ENCODE measurements around the gene EMILIN3. TPM values are rescaled to one million over a fixed set of nuclear protein-coding genes. Genes with fewer than 3 reads are reported as not detected.

EMILIN3 gene, protein sequence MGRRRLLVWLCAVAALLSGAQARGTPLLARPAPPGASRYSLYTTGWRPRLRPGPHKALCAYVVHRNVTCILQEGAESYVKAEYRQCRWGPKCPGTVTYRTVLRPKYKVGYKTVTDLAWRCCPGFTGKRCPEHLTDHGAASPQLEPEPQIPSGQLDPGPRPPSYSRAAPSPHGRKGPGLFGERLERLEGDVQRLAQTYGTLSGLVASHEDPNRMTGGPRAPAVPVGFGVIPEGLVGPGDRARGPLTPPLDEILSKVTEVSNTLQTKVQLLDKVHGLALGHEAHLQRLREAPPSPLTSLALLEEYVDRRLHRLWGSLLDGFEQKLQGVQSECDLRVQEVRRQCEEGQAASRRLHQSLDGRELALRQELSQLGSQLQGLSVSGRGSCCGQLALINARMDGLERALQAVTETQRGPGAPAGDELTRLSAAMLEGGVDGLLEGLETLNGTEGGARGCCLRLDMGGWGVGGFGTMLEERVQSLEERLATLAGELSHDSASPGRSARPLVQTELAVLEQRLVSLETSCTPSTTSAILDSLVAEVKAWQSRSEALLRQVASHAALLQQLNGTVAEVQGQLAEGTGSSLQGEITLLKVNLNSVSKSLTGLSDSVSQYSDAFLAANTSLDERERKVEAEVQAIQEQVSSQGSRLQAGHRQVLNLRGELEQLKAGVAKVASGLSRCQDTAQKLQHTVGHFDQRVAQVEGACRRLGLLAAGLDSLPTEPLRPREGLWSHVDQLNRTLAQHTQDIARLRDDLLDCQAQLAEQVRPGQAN
- under 0.01 and 0.09 TPM in 2 replicates for total RNA-seq

DNA sequence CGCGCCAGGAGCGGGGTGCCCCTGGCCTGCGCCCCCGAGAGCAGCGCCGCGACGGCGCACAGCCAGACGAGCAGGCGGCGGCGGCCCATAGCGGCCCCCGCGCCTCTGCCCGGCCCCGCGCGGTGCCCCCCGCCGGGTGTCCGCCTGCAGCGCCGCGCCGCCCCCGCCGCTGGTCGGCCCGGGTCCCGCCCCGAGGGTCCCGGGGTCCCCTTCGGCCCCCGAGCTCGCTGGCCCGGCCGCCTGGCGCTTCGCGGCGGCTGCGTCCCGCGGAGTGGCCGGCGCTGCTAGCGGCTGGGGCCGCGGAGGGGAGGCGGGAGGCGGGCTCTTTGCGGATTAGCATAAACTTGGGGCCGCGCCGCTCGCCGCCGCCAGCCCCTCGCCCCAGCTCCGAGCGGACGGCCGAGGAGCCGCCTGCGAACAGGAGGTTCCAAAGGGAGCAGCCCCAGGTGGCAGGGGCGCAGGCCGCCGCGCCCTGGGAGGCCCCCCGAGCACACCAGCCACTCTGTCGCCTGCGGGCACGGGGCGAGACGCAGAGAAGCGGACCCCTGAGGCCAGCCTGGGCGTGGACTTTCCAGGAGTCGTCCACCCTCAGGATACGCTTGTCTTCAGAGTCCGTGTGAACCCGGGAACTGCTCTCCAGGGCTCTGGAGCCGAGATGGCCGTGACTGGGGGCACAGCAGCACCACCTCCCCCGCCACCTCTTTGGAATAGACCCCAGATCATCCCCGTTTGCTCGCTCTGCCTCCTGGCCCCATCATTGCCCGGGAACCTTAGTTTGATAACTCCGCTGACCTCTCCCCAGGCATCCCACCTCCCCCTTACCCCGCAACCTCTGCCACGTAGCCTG lies at the start of gene EMILIN3:
Gene EMILIN3, minus strand, starts transcription at position 273 of the 847 bp plus-strand sequence. Its CDS starts 184 bp downstream, at position 89.
- no peak for DNase-seq

DNA sequence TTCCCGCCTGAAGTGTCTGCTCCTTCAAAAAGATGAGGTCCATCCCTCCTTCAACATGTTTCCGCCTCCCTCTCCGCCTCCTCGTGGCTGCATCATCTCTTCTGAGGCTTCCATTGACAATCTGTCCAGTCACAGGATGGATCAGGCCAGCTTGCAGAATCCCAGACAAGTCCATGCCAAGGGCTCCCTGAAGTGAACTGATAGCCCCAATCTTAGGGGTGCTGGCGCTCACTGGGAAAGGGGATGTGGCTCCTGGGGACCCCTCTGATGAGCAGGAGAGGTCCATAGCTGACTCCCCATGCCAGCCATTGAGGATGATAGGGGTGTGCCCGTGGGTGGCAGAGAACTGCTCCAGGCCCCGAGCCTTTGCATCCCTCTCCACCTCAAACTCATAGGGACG lies 48.6 kb upstream of the EMILIN3 start:
- no peak for DNase-seq

DNA sequence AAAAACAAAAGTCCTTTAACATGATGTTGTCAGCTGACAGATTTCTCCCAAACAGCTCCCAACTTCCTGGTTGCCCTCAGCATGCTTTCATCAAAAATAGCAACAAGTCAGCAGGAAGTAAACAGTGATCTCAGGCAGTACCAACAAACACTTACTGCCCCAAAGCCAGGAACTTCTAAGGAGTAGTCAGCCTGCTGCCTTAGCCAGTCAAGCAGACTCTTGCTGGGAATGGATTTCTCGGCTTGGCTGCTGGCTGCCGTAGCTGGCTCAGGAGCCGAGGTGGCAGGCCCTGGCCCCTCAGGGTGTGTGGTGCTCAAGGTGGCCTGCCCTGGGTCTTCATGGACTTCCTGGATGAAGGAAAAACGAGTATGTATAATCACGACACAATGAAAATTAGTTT lies 46.6 kb upstream of the EMILIN3 start:
- DNase-seq, result peak; percentile 10

DNA sequence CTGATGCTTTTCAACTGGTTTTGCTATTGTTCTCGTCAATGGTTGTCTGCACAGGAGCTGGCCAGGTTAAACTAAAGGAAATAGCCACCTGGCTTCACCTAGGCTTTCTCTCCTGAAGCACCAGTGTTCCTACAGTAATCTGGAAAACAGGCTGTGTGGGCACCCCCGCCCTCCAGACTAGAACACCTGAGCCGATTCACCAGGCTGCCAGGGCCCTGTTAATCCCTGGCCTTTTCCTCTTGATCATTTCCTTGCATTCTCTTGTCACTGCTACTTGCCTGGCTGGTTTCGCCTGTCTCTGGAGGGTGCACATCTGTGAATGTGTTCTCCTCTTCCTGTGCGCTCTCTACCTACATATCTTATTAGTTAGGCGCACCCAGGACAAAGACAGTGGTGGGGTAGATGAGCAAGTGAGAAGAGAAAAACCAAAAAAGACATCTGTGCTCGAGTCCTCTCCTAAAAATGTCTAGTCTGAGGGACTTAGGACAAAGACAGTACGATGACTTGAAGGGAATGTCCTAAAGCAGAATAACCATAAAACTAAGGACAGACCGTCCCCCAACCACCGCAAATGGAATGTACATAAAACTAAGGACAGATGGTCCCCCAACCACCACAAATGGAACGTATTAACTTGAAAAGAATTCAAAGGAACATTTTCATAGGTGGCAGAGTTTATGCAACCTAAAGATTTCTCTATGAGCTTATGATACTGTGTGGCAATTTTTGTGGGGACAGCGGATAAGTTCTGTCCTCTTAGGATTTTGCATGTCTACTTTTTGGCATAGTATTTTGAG lies 45.9 kb upstream of the EMILIN3 start:
- DNase-seq, result no peak

DNA sequence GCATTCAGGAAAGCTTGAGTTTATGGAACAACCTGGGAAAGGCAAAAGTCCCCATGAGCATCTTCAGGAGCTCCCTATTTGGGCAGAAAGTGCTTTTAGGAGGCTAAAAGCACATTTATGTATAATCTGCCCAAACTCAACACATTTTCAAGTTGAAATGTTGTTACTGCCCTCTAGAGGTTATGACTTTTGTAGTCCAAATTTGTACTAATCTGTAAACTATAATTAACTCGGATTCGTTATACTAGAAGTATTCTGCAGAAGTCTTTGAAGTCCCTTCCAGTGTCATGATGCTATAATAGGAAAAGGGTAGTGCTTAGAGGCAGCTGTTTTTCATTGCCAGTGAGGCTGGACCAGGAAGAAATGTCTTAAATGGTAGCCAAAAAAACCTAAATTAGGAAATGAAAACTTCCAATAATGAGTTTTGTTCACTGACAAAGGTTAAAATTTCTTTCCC lies 44.8 kb upstream of the EMILIN3 start:
- peak; percentile 62 for DNase-seq

DNA sequence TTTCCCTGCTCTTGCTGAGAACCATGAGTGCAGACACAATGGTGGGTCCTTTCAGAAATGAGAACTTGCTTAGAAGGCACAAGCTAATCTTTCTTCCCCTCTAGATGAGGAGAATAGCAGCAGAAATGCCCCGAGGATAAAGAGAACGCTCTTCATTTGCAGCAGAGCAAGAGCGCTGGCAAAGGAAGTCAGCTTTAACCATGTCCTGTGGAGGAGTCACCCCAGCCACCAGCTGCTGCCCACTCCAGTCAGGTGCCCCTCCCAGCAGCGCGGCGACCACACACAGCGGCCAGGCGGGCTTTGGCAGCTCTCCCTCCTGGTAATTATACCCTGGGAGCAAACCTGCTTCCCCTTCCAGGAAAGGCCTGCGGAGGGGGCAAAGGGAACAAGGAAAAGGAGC lies 42.4 kb upstream of the EMILIN3 start:
- peak; percentile 42 for DNase-seq

DNA sequence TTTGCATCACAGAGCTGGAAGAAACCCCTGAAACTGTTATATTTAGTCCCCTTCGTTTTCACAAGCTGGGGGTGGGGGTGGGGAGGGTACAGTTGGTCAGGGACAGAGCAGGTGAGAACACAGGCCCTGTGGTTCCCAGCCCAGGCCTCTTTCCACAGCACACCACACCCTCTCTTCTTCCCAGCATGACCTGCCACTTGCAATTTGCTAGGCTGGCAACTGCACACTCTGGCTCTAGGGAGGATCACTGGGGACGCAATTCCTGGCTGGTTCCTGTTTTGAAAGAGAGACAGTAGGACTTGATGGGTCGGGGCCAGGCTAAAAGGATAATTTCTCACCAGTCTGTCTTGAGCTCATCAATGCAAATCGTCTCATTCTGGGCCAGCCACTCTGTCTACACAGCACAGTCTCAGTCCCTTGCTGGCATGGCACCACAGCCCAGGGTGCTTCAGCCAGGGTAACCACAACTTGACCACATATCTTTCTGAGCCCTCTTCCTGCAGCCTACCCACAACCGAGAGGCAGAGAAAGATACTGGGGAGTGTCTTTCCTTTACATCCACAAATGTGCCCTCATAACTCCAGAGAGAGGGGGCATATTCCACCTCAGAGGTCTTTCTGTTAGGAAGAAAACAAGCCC lies 41.7 kb upstream of the EMILIN3 start:
- DNase-seq, result no peak

DNA sequence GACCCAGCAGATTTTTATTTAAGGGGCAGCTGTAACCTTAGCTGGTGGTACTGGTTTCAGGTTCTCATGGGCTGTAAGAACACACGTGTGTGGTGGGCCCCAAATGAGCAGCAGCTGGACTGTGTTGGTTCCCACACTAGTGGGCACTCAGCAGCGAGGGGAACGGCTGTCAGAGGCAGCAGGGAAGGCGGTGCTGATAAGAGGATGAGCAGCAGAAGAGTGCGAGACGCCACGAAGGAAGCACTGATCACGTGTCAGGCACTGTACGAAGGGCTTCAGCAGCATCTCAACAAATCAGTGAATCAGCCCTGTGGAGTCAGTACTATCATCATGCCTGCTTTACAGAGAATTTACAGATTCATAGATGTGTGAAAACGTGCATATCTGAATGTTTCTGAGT lies 41.0 kb upstream of the EMILIN3 start:
- DNase-seq, result no peak

DNA sequence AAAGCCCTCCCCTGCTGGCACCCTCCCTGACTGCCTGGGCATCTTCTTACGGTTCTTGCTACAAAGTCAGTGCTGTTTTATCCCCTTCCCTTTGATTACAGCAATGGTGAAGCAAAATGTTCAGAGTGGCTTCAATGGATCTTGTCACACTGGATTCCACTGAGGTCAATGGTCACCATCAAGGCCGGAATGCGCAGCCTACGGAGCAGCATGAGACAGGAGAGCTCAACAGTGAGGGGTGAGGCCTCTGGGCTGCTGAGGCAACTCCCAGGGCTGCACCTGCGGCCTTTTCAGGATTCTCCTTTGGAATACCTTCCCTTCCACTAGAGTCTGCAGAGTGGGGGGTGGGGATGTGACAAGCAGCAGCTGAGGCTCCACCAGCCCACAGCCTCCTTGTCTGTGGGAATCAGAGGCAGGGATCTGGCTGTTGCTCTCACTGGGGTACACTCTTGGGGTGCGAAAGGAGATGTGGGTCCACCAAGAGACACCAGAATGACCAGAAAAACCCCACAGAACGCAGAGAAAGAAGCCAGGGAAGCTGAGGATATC lies 40.4 kb upstream of the EMILIN3 start:
- DNase-seq, result no peak

DNA sequence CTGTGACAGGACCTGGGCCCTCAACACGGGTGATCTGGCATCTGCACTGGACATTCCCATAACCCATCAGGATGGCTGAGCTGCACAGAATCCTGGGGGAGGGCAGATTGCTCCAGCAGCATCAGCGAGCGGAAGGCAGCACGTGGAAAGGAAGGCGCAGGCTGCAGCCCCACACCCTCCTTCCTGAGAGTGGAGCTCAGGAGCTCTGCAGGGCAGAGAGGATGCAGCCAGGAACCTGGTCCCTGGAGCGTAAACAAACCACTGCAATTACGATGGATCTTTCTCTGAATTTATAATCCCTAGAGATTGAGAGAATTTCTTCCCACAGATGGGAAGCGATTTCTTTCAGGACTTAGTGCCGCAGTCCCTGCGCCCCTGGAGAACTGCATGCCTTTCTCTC lies 39.7 kb upstream of the EMILIN3 start:
- peak; percentile 55 for DNase-seq

DNA sequence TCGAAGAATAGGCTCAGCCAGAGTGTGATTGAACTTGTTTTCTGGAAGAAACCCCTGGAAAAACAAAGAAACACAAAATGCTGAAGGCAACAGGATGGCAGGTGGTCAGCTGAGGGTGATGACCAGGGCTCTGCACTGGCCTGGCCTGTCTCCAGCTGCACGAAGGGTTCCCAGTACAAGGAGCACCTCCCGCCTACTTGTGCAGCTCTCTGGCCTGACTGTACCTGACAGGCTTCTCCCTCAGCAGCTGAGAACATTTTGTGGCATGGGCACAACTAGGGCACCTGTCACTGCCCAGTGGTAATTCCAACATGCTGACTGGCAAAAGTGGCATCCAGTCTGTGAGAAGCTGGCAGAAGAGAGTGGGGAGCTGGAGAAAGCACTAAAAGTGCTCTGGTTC lies 38.8 kb upstream of the EMILIN3 start:
- DNase-seq, result no peak

DNA sequence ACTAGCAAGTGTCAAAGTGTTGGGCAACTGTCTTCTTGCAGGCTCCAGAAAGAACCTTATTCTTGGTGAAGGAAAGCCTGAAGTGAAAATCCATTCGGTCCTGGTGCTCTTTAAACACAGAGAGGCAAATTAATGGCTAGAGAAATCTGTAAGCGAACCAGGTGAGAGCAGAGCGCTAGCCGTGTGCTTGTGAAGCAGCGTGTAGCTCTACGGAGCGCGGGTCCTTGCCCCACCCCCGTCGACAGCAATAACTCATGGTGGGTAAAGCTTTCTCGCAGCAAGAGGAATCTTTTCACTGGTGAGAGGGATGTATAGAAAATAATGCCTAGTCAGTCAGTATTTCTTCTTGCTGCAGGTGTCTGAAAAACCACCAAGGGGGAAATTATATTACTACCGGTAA lies 37.0 kb upstream of the EMILIN3 start:
- no peak for DNase-seq

DNA sequence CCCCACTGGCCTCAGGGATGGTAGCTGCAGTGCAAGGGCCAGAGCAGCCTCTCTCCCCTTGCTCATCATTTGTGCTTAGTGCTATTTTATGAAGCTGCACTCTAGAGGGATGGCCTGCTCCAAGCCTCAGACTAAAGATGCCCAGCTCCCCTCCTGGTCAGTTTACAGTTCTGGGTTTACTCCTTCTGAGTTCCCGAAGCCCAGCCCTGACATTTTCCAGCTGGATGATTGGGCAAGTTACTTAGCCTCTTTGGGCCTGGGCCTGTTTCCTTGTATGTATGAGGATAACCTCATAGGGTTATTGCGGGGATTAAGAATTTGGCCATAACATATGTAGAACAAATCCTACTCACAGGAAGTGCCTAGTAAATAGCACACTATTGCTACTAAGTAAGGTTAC lies 31.8 kb upstream of the EMILIN3 start:
- DNase-seq, result no peak

DNA sequence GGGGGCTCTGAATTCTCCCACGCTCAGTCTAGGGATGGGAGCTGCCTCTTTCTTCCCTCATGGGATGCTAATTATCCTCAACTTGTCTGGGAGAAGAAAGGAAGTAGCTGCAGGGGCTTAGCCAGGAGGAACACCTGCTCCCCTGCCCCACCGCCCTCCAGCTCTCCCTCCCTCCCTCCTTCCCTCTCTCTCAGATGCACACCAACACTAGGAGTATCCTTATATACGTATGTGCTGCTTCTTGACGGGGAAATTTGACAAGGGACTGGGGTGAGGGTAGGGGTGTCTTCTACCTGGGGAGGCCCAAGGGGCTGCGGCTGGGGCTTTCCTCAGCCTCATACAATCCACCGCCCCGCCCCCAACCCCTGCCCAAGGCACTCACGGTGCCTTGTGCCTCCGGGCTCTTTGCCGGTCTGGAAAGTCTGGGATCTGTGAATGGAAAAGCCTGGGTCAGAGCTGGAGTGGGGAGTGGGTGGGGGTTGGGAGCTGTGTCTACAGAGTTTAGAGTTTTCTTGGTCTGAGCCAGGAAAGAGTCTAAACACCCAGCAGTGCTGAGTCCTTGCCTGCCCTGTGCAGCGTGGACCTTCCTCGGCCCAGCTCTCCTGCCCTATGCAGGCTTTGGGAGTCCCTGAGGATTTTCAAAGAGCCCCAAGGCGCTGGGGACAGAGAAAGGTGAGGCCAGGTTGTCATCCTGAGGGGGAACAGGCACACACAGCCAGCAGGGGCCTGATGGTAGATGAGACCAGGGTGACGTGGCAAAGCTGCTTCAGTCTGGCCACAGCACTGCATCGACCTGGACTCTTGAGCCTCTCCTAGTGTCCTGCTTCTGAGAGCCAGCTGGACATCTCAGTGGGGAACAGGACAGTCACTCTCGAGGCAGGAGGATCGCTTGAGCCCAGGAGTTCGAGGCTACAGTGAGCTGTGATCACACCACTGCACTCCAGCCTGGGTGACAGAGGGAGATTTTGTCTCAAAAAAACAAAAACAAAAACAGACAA lies 29.3 kb upstream of the EMILIN3 start:
- DNase-seq, result no peak

DNA sequence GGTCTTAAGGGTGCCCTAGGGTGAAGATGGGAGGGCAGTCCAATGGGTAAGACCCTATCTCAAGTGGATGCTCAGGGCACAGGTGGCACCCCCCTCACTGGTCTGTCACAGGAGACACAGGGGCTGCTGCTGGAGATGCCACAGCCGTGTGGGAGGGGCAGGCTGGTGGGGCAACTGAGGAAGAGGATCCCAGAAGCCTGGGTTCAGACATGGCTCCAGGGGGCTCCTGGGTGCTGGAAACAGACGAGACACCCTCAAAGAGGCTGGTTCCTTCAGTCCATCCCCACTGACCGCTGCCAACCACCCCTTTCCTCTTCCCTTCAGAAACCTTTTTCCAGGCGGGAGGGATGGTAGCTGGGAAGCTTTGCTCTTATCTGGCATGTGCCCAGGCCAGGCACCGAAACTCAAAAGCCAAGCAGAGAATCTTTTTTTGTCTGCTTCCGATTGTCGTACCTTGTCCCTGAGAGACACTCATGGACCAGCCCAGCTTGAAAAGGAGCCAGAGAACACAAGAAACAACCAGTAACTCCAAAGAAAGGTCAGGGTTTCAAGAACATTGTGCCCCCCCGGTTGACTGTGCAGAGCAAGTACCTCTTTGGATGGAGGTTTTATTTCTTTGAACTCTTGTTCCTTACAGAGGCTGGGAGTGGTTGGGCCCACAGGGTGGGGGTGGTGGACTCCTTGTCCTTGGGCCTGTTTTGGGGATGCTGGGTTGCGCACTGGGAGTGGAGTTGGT lies 28.5 kb upstream of the EMILIN3 start:
- DNase-seq, result no peak

DNA sequence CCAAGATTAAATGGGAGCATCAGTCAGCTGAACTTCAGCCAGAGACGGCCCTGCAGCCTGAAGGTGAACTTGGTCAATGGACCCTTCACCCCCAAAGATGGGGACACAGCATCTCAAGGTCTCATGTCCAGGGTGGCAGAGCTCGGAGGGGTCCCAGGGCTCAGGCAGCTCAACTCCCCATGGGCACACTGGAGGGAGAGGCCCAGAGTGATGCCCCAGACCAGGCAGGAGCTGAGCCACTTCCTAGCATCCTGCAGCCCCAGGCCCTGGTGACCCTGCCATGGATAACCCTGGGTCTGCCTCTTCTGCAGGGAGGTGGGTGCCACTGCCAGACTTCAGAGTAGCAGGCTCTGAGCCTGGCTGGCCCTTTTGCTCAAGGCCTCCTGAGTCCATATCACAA lies 27.5 kb upstream of the EMILIN3 start:
- DNase-seq, result no peak

DNA sequence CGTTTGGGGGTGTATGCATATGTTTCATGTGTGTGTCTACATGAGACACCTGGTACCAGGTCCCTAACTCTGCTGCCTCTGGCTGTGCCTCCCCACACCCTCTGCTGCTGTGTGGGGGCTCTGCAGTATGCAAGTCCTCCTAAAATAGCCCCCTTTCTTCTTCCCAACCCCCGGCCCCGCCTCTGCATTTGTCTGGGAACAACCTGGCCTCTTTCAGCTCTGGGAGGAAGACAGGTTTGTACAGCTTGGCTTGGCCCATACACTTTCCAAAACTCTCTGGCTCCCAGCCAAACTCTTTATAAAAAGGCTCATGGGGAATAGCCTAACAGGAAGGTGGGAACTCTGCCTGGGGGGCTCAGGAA lies 27.1 kb upstream of the EMILIN3 start:
- DNase-seq, result no peak

DNA sequence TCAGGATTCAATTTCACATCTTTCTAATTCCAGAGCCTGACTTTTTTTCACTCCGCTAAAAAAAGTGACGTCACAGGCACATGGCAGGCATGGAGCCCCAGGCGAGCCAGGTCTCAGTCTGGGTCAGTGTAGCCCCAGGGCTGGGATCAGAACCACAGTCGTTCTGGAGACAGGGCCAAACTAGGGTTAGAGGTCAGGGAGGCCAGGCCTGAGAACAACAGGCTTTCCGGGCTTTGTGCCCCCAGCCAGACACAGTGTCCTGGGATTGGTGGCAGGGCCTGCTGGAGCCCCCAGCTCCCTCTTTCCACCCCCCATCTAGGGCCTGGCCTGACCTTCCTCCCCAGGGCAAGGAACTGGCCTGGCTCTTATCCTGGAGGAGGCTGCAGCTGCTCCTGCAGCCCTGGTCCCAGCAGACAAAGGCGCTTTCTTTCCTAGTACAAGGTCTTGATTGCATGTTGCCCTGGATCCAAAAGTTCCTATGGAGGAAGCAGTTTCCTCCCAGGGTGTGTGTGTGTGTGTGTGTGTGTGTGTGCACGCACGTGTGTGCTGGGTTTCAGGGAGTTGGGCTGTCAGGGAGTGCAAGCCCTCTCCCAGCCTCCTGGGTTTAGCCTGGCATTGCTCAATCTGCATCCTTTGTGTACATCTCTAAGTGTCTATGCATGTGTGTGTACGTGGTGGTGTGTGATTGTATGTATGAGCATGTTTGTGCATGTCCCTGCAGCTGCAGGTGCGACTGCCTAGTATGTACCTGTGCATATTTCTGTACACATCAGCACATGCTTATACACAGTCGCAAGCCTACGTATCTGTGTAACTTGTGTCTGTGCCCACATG lies 26.5 kb upstream of the EMILIN3 start:
- no peak for DNase-seq
